GM12878 (cell line): ENCODE data around the gene DIP2B. TPM values are rescaled to one million over a fixed set of nuclear protein-coding genes. Genes with fewer than 3 reads are reported as not detected.

Source experiments
- BACH1 ChIP-seq: fragments of 450-650 bp; IDR thresholded peaks from 2 replicates; pipeline ENCODE4 v1.6.1; 2017; ENCODE audit warnings: mild to moderate bottlenecking, borderline replicate concordance
- FOXK2 ChIP-seq: fragments of 450-650 bp; IDR thresholded peaks from 2 replicates; pipeline ENCODE4 v1.6.1; 2017; ENCODE audit warnings: mild to moderate bottlenecking, moderate library complexity
- LARP7 ChIP-seq: fragments of 450-650 bp; IDR thresholded peaks from 2 replicates; pipeline ENCODE4 v1.6.1; 2017; ENCODE audit warnings: mild to moderate bottlenecking
- MTA2 ChIP-seq: fragments of 450-650 bp; IDR thresholded peaks from 2 replicates; pipeline ENCODE4 v1.6.1; 2016; ENCODE audit warnings: low read depth, mild to moderate bottlenecking, moderate library complexity
- NBN ChIP-seq: fragments of 450-650 bp; IDR thresholded peaks from 2 replicates; pipeline ENCODE4 v1.6.1; 2016
- NFIC ChIP-seq: IDR thresholded peaks from 2 replicates; pipeline ENCODE4 v1.6.1; 2012; ENCODE audit warnings: low read depth, mild to moderate bottlenecking, inconsistent platforms, low read length, moderate library complexity
- RAD21 ChIP-seq: IDR thresholded peaks from 2 replicates; pipeline ENCODE4 v1.6.1; 2011; ENCODE audit warnings: mild to moderate bottlenecking, low read depth, low read length, moderate library complexity; ENCODE audit not compliant: insufficient read depth
- SIX5 ChIP-seq: IDR thresholded peaks from 2 replicates; pipeline ENCODE4 v1.6.1; 2011; ENCODE audit warnings: mild to moderate bottlenecking, low read depth, low read length, moderate library complexity; ENCODE audit not compliant: severe bottlenecking
- SKIL ChIP-seq: fragments of 450-650 bp; IDR thresholded peaks from 2 replicates; pipeline ENCODE4 v1.6.1; 2017; ENCODE audit warnings: mild to moderate bottlenecking, low read depth, inconsistent platforms; ENCODE audit not compliant: poor library complexity, severe bottlenecking
- SP1 ChIP-seq: IDR thresholded peaks from one replicate; pipeline ENCODE4 v1.6.1; 2011; ENCODE audit warnings: low read depth, low read length
- ZNF274 ChIP-seq: IDR thresholded peaks from one replicate; pipeline ENCODE4 v1.8.0; 2011; ENCODE audit not compliant: insufficient read length, insufficient read depth
- polyA plus RNA-seq, 11 experiments: library from polyadenylated mRNA; depleted of rRNA in 4 of 11; unstranded in 6 of 11; stranded (reverse) in 5 of 11; fragments of >200 nt; fragmentation: Nextera tagmentation in 4 of 11; fragmentation: Illumina TruSeq in 1 of 11; extraction: Ambion mirVana in 4 of 11; extraction: Trizol in 1 of 11; gene quantifications; 1 replicate in 1 of 11; 2 replicates in 10 of 11; pipeline versions ENCODE4 v1.2.1 to v1.2.3, GENCODE V29; 2011 to 2016; ENCODE audit warnings: inconsistent platforms in 2 of 11, missing spikeins in 2 of 11, low read depth in 1 of 11
- total RNA-seq, 4 experiments: library from RNA; depleted of rRNA in 3 of 4; stranded (reverse); fragments of >200 nt in 3 of 4; fragmentation: Illumina TruSeq in 1 of 4; extraction: Trizol in 1 of 4; gene quantifications; 2 replicates each; pipeline versions ENCODE4 v1.2.1 to v1.2.3, GENCODE V29; 2013 to 2021
- TF ChIP-seq, protein P1 (sequence below): fragments of 450-650 bp; formaldehyde crosslinking; IDR thresholded peaks from 2 replicates; pipeline ENCODE4 v1.4.0; 2020; ENCODE audit warnings: mild to moderate bottlenecking, moderate library complexity

Gene DIP2B
- total and polyA plus RNA-seq, 10 of the 15 experiments (the other 5 are each of a cell fraction or from before 2014, with no cell fraction given), result 4.5 to 30.0 (median 18.6) TPM

- TF ChIP-seq, protein P1, sequence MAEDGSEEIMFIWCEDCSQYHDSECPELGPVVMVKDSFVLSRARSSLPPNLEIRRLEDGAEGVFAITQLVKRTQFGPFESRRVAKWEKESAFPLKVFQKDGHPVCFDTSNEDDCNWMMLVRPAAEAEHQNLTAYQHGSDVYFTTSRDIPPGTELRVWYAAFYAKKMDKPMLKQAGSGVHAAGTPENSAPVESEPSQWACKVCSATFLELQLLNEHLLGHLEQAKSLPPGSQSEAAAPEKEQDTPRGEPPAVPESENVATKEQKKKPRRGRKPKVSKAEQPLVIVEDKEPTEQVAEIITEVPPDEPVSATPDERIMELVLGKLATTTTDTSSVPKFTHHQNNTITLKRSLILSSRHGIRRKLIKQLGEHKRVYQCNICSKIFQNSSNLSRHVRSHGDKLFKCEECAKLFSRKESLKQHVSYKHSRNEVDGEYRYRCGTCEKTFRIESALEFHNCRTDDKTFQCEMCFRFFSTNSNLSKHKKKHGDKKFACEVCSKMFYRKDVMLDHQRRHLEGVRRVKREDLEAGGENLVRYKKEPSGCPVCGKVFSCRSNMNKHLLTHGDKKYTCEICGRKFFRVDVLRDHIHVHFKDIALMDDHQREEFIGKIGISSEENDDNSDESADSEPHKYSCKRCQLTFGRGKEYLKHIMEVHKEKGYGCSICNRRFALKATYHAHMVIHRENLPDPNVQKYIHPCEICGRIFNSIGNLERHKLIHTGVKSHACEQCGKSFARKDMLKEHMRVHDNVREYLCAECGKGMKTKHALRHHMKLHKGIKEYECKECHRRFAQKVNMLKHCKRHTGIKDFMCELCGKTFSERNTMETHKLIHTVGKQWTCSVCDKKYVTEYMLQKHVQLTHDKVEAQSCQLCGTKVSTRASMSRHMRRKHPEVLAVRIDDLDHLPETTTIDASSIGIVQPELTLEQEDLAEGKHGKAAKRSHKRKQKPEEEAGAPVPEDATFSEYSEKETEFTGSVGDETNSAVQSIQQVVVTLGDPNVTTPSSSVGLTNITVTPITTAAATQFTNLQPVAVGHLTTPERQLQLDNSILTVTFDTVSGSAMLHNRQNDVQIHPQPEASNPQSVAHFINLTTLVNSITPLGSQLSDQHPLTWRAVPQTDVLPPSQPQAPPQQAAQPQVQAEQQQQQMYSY (CRISPR knock-in tag), result no peak
- TF ChIP-seq NBN (peak; percentile 80; the same call in 1 of the 2 replicates), BACH1 (no peak), FOXK2 (no peak), MTA2 (peak; percentile 44; the same call in 1 of the 2 replicates), ZNF274 (no peak), NFIC (peak; percentile 77; the same call in 1 of the 2 replicates), RAD21 (no peak), SKIL (no peak), SIX5 (no peak), SP1 (no peak), LARP7 (no peak)
Observed at GRCh38 chr12:50517421-50518048, 12.8 kb downstream of the DIP2B start (continued).
